ENCODE data around the gene CCR3. TPM values are rescaled to one million over a fixed set of nuclear protein-coding genes. Genes with fewer than 3 reads are reported as not detected.

The CCR3 gene
- total and polyA plus RNA-seq, 2 experiments from 2014 or later, result not detected

GRCh38 chr3:46213201-46213600, 29.1 kb upstream of the CCR3 start:
- no peaks in the 10 kb centered on the region for H4K20me1 ChIP-seq (replicated peaks; ENCODE audit: insufficient read depth)
- no peaks in the 10 kb centered on the region for H3F3A ChIP-seq (replicated peaks; ENCODE audit: low read depth)
- H3K9me3 Mint-ChIP-seq, result no peaks in the 10 kb centered on the region
- H3K4me2 ChIP-seq, result no peak overlapping the region
- H3K4me1 Mint-ChIP-seq, result no peaks in the 10 kb centered on the region; the same call in 2 of the 3 replicates
- no peaks in the 10 kb centered on the region for H3K36me3 ChIP-seq (ENCODE audit: insufficient read depth)
- H3K4me1 ChIP-seq (ENCODE audit: insufficient read depth), result no peaks in the 10 kb centered on the region
- no peak for TF ChIP-seq POLR2AphosphoS5 (IDR thresholded peaks at IDR 0.05; ENCODE audit: low read depth)
- TF ChIP-seq CTCF (conservative IDR thresholded peaks at IDR 0.05; ENCODE audit: low read depth in 2 of 2), result no peak
- TF ChIP-seq, protein P1, sequence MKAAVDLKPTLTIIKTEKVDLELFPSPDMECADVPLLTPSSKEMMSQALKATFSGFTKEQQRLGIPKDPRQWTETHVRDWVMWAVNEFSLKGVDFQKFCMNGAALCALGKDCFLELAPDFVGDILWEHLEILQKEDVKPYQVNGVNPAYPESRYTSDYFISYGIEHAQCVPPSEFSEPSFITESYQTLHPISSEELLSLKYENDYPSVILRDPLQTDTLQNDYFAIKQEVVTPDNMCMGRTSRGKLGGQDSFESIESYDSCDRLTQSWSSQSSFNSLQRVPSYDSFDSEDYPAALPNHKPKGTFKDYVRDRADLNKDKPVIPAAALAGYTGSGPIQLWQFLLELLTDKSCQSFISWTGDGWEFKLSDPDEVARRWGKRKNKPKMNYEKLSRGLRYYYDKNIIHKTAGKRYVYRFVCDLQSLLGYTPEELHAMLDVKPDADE (IDR thresholded peaks at IDR 0.05), result no peak
- no peak for TF ChIP-seq ZNF114 (CRISPR knock-in tag; IDR thresholded peaks at IDR 0.05)
- no peak for TF ChIP-seq EZH2phosphoT487 (IDR thresholded peaks at IDR 0.05; ENCODE audit: unreplicated experiment)
- no peak for TF ChIP-seq ZNF331 (CRISPR knock-in tag; IDR thresholded peaks at IDR 0.05; ENCODE audit: low read depth)
- TF ChIP-seq REST (IDR thresholded peaks at IDR 0.05; ENCODE audit: unreplicated experiment), result no peak
- no peak for TF ChIP-seq JUNB (IDR thresholded peaks at IDR 0.05; ENCODE audit: unreplicated experiment)
- TF ChIP-seq STAT1 (IDR thresholded peaks at IDR 0.05; ENCODE audit: unreplicated experiment), result no peak
- no peak for TF ChIP-seq CREB1 (CRISPR knock-in tag; IDR thresholded peaks at IDR 0.05; ENCODE audit: low read depth)
- TF ChIP-seq ZNF462 (CRISPR knock-in tag; IDR thresholded peaks at IDR 0.05), result no peak
- DNase-seq (ENCODE audit: low spot score) (no peak), ATAC-seq (no peak)
- no peak overlapping the region for H3K27ac Mint-ChIP-seq
- no peak overlapping the region for H3K4me3 Mint-ChIP-seq
- H3K9me2 ChIP-seq (ENCODE audit: insufficient read depth), result peaks cover 11% of the 10 kb centered on the region
- H3K4me3 ChIP-seq, result no peak overlapping the region
- no peak overlapping the region for H3K27ac ChIP-seq (ENCODE audit: low read depth)
- peaks cover 3% of the 10 kb centered on the region for H3K27me3 Mint-ChIP-seq (ENCODE audit: insufficient read depth, low read depth, poor library complexity)
- no peak overlapping the region for H2AFZ ChIP-seq
- no peaks in the 10 kb centered on the region for H3K27me3 ChIP-seq (ENCODE audit: insufficient read depth)
- H3K79me2 ChIP-seq (replicated peaks; ENCODE audit: insufficient read depth), result no peaks in the 10 kb centered on the region
- no peaks in the 10 kb centered on the region for H3K36me3 Mint-ChIP-seq (ENCODE audit: low read depth)
